Activated T-helper 1 cell treated with Interleukin-2 at 50 U/mL for 16 hours (primary cell): ENCODE measurements around the gene SPRTN.

Experiments used
- DNase-seq: peaks from one replicate; pipeline ENCODE4 v3.0.0-alpha.2; 2020; ENCODE audit warnings: low read depth

The SPRTN gene

GRCh38 chr1:231338270-231339128 lies at the start of gene SPRTN:
TSS of gene SPRTN (plus strand) at chr1:231338293. CDS start at chr1:231338384, 91 bp downstream.
- DNase-seq, result no peak

- DNase-seq, result no peak
These were observed 42.2 kb upstream of the SPRTN start for GRCh38 chr1:231295938-231296337.

GRCh38 chr1:231301990-231302389 lies 36.1 kb upstream of the SPRTN start:
- no peak for DNase-seq

GRCh38 chr1:231310391-231310934 lies 27.6 kb upstream of the SPRTN start:
- no peak for DNase-seq

- no peak for DNase-seq
These were observed 26.2 kb upstream of the SPRTN start for GRCh38 chr1:231311720-231312431.

GRCh38 chr1:231312432-231312788 lies 25.7 kb upstream of the SPRTN start:
- no peak for DNase-seq

- no peak for DNase-seq
These were observed 24.4 kb upstream of the SPRTN start for GRCh38 chr1:231313661-231314060.

GRCh38 chr1:231315887-231316286 lies 22.2 kb upstream of the SPRTN start:
- DNase-seq, result no peak

GRCh38 chr1:231317306-231318014 lies 20.6 kb upstream of the SPRTN start:
- DNase-seq, result no peak

GRCh38 chr1:231318015-231318355 lies 20.1 kb upstream of the SPRTN start:
- DNase-seq, result no peak

- no peak for DNase-seq
These were observed 19.5 kb upstream of the SPRTN start for GRCh38 chr1:231318568-231318967.

- no peak for DNase-seq
These were observed 19.0 kb upstream of the SPRTN start for GRCh38 chr1:231319080-231319479.

- DNase-seq, result no peak
These were observed 15.1 kb upstream of the SPRTN start for GRCh38 chr1:231322880-231323530.

GRCh38 chr1:231324660-231325059 lies 13.4 kb upstream of the SPRTN start:
- no peak for DNase-seq

GRCh38 chr1:231326248-231326647 lies 11.8 kb upstream of the SPRTN start:
- no peak for DNase-seq

- DNase-seq, result no peak
These were observed 10.5 kb upstream of the SPRTN start for GRCh38 chr1:231327617-231328016.

GRCh38 chr1:231329483-231329882 lies 8.6 kb upstream of the SPRTN start:
- no peak for DNase-seq

- DNase-seq, result no peak
These were observed 5.3 kb upstream of the SPRTN start for GRCh38 chr1:231332761-231333160.

GRCh38 chr1:231334079-231334666 lies 3.9 kb upstream of the SPRTN start:
- DNase-seq, result no peak

- DNase-seq, result no peak
These were observed 3.1 kb upstream of the SPRTN start for GRCh38 chr1:231334952-231335351.
